Astrocyte (in vitro differentiated cells and primary cell): Measurements from ENCODE around the gene CYP4F2.
"Not testable (repeated sequence)": the region's sequence is repeated elsewhere in the genome, so short reads cannot be mapped to it uniquely, and the experiment has no call there.

Source experiments
- CTCF ChIP-seq: IDR thresholded peaks from 2 replicates; pipeline ENCODE4 v1.5.1; 2011; ENCODE audit warnings: low read depth, mild to moderate bottlenecking, inconsistent platforms, low read length, moderate library complexity; ENCODE audit not compliant: insufficient read depth
- EZH2 ChIP-seq: IDR thresholded peaks from 2 replicates; pipeline ENCODE4 v1.6.1; 2012; ENCODE audit warnings: mild to moderate bottlenecking, low read length, inconsistent platforms; ENCODE audit not compliant: insufficient read depth

- not testable (repeated sequence) for TF ChIP-seq CTCF, EZH2
Measured at GRCh38 chr19:15835565-15836329, 62.1 kb downstream of the CYP4F2 start.
